Liver (tissue), 3 donors: ENCODE measurements around the gene SERPINF2.

Source experiments
- GABPA ChIP-seq, 2 donors: IDR thresholded peaks in 1 of 2; conservative IDR thresholded peaks in 1 of 2; 2 replicates each; pipeline ENCODE4 v1.6.1; 2016; ENCODE audit warnings: antibody characterized with exemption in 2 of 2, mild to moderate bottlenecking in 1 of 2, moderate library complexity in 1 of 2
- REST ChIP-seq: IDR thresholded peaks from 2 replicates; pipeline ENCODE4 v1.6.1; 2016; ENCODE audit warnings: antibody characterized with exemption, mild to moderate bottlenecking
- YY1 ChIP-seq: IDR thresholded peaks from 2 replicates; pipeline ENCODE4 v1.6.1; 2016; ENCODE audit warnings: antibody characterized with exemption, mild to moderate bottlenecking
- TF ChIP-seq, protein P1 (sequence below): IDR thresholded peaks from 2 replicates; pipeline ENCODE4 v1.6.1; 2016; ENCODE audit warnings: antibody characterized with exemption
- TF ChIP-seq, protein P2 (sequence below): fragments of 150-350 bp; IDR thresholded peaks from 2 replicates; pipeline ENCODE4 v1.5.1; 2017; ENCODE audit warnings: improper control_type of control experiment, low read depth, low read length; ENCODE audit not compliant: missing input control
- TF ChIP-seq, protein P3 (sequence below): IDR thresholded peaks from 2 replicates; pipeline ENCODE4 v1.6.1; 2016; ENCODE audit warnings: antibody characterized with exemption
- donor health status: healthy.
- donor health status: healthy.

- TF ChIP-seq, protein P1, sequence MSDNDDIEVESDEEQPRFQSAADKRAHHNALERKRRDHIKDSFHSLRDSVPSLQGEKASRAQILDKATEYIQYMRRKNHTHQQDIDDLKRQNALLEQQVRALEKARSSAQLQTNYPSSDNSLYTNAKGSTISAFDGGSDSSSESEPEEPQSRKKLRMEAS: no peak
- TF ChIP-seq GABPA (IDR thresholded peaks at IDR 0.05 in 1 of 2, conservative IDR thresholded peaks at IDR 0.05 in 1 of 2) (no peak), YY1 (no peak), REST (no peak)
- TF ChIP-seq, protein P2, sequence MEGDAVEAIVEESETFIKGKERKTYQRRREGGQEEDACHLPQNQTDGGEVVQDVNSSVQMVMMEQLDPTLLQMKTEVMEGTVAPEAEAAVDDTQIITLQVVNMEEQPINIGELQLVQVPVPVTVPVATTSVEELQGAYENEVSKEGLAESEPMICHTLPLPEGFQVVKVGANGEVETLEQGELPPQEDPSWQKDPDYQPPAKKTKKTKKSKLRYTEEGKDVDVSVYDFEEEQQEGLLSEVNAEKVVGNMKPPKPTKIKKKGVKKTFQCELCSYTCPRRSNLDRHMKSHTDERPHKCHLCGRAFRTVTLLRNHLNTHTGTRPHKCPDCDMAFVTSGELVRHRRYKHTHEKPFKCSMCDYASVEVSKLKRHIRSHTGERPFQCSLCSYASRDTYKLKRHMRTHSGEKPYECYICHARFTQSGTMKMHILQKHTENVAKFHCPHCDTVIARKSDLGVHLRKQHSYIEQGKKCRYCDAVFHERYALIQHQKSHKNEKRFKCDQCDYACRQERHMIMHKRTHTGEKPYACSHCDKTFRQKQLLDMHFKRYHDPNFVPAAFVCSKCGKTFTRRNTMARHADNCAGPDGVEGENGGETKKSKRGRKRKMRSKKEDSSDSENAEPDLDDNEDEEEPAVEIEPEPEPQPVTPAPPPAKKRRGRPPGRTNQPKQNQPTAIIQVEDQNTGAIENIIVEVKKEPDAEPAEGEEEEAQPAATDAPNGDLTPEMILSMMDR: no peak
- TF ChIP-seq, protein P3, sequence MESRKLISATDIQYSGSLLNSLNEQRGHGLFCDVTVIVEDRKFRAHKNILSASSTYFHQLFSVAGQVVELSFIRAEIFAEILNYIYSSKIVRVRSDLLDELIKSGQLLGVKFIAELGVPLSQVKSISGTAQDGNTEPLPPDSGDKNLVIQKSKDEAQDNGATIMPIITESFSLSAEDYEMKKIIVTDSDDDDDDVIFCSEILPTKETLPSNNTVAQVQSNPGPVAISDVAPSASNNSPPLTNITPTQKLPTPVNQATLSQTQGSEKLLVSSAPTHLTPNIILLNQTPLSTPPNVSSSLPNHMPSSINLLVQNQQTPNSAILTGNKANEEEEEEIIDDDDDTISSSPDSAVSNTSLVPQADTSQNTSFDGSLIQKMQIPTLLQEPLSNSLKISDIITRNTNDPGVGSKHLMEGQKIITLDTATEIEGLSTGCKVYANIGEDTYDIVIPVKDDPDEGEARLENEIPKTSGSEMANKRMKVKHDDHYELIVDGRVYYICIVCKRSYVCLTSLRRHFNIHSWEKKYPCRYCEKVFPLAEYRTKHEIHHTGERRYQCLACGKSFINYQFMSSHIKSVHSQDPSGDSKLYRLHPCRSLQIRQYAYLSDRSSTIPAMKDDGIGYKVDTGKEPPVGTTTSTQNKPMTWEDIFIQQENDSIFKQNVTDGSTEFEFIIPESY: no peak
Observed at GRCh38 chr17:1733759-1734158, 8.9 kb upstream of the SERPINF2 start.
